Epithelial cell of proximal tubule (primary cell): ENCODE measurements around the gene KCNV2. TPM values are rescaled to one million over a fixed set of nuclear protein-coding genes. Genes with fewer than 3 reads are reported as not detected.
"Not testable (repeated sequence)": the region's sequence is repeated elsewhere in the genome, so short reads cannot be mapped to it uniquely, and the experiment has no call there.

Source experiments
- DNase-seq: peaks from one replicate; pipeline ENCODE4 v3.0.0-alpha.2; 2011; ENCODE audit warnings: low read depth
- H3K4me3 ChIP-seq: 2 replicates; pipeline ENCODE4 v1.5.1; 2011; ENCODE audit warnings: low read depth, mild to moderate bottlenecking, low read length
- CTCF ChIP-seq: conservative IDR thresholded peaks from 2 replicates; pipeline ENCODE4 v1.5.1; 2012; ENCODE audit warnings: low read depth, mild to moderate bottlenecking, low read length
- total RNA-seq: library from RNA; depleted of rRNA; stranded (reverse); fragments of >200 nt; gene quantifications from 2 replicates; pipeline ENCODE4 v1.2.3, GENCODE V29; 2015

KCNV2 gene
- total RNA-seq, 1 donor from 2014 or later: not detected

- DNase-seq: no peak
- no peak overlapping the region for H3K4me3 ChIP-seq
- no peak for TF ChIP-seq CTCF
Observed at GRCh38 chr9:2697492-2697891, 19.8 kb upstream of the KCNV2 start.

- no peak for DNase-seq
- no peak for TF ChIP-seq CTCF
- no peak overlapping the region for H3K4me3 ChIP-seq
Observed at GRCh38 chr9:2700398-2700797, 16.9 kb upstream of the KCNV2 start.

- no peak overlapping the region for H3K4me3 ChIP-seq
- DNase-seq: no peak
- TF ChIP-seq CTCF: no peak
Observed at GRCh38 chr9:2700909-2701550, 16.3 kb upstream of the KCNV2 start.

GRCh38 chr9:2704504-2704903 is 12.8 kb upstream of the KCNV2 start:
- no peak for TF ChIP-seq CTCF
- no peak for DNase-seq
- H3K4me3 ChIP-seq: no peak overlapping the region

GRCh38 chr9:2707256-2707655 is 10.1 kb upstream of the KCNV2 start:
- not testable (repeated sequence) for DNase-seq, H3K4me3 ChIP-seq

- TF ChIP-seq CTCF: no peak
- H3K4me3 ChIP-seq: no peak overlapping the region
- DNase-seq: no peak
Observed at GRCh38 chr9:2709645-2710101, 7.6 kb upstream of the KCNV2 start.

GRCh38 chr9:2711716-2712115 is 5.6 kb upstream of the KCNV2 start:
- DNase-seq: no peak
- no peak overlapping the region for H3K4me3 ChIP-seq
- no peak for TF ChIP-seq CTCF
